Vagina (tissue), 2 donors: ENCODE results near the gene CYP27C1. TPM values are rescaled to one million over a fixed set of nuclear protein-coding genes. Genes with fewer than 3 reads are reported as not detected.

Experiments used
- DNase-seq, 2 donors: peaks; one replicate each; pipeline ENCODE4 v3.0.0-alpha.2; 2017; ENCODE audit errors: extremely low spot score in 2 of 2
- H3K27ac ChIP-seq: fragments of 200-600 bp; sonication (generic); one replicate; pipeline ENCODE4 v1.5.1; 2019
- H3K27me3 ChIP-seq: fragments of 200-600 bp; sonication (generic); one replicate; pipeline ENCODE4 v1.5.1; 2019
- H3K36me3 ChIP-seq, 2 donors: fragments of 200-600 bp; sonication (generic); one replicate each; pipeline ENCODE4 v1.5.1; 2017 to 2019
- H3K4me1 ChIP-seq: fragments of 200-600 bp; sonication (generic); one replicate; pipeline ENCODE4 v1.5.1; 2019
- H3K4me3 ChIP-seq, 2 donors: fragments of 200-600 bp; sonication (generic); 1 replicate in 1 of 2; 2 replicates in 1 of 2; pipeline ENCODE4 v1.5.1; 2016 to 2019
- H3K9me3 ChIP-seq: fragments of 200-600 bp; sonication (generic); one replicate; pipeline ENCODE4 v1.5.1; 2019
- CTCF ChIP-seq, 3 experiments: fragments of 450-650 bp in 2 of 3; fragments of 200-600 bp in 1 of 3; sonication (generic) in 1 of 3; IDR thresholded peaks; one replicate each; pipeline ENCODE4 v1.5.1; 2017 to 2019; ENCODE audit warnings: antibody characterized with exemption in 3 of 3, mild to moderate bottlenecking in 2 of 3, moderate library complexity in 2 of 3
- POLR2A ChIP-seq, 2 donors: fragments of 450-650 bp; IDR thresholded peaks; one replicate each; pipeline ENCODE4 v1.6.1; 2017; ENCODE audit warnings: antibody characterized with exemption in 2 of 2, mild to moderate bottlenecking in 2 of 2, moderate library complexity in 2 of 2
- POLR2AphosphoS5 ChIP-seq, 2 donors: sonication (generic); formaldehyde crosslinking; IDR thresholded peaks; one replicate each; pipeline ENCODE4 v1.9.0; 2017; ENCODE audit warnings: antibody characterized with exemption in 2 of 2, mild to moderate bottlenecking in 2 of 2, low read depth in 1 of 2; ENCODE audit not compliant: insufficient read depth in 1 of 2
- intact Hi-C: fragments of 100-400 bp; cut with DNase I; formaldehyde crosslinking; loops from one replicate; pipeline ENCODE4 v1.15.1; 2023
- total RNA-seq: library from RNA; depleted of rRNA; stranded (reverse); fragments of >200 nt; gene quantifications from one replicate; pipeline ENCODE4 v1.2.3, GENCODE V29; 2016

Gene CYP27C1
- total RNA-seq, 1 donor from 2014 or later, result 3.2 TPM

- no peak for DNase-seq
- Histone ChIP-seq H3K36me3 (no peaks in the 10 kb centered on the region), H3K27ac (peak overlapping the region; percentile 93), H3K4me3 (no peak overlapping the region), H3K9me3 (no peaks in the 10 kb centered on the region), H3K27me3 (no peaks in the 10 kb centered on the region), H3K4me1 (peaks cover 51% of the 10 kb centered on the region)
- TF ChIP-seq POLR2A (IDR thresholded peaks at IDR 0.05), result no peak
- TF ChIP-seq POLR2AphosphoS5 (IDR thresholded peaks at IDR 0.05; ENCODE audit: insufficient read depth in 1 of 2, low read depth in 1 of 2), result no peak
- TF ChIP-seq CTCF (IDR thresholded peaks at IDR 0.05), result no peak
- intact Hi-C loops, result loop anchor here (10.0 kb wide), 1 partner anchor 110 kb away; no protein-coding TSS in a partner anchor
Measured at GRCh38 chr2:127174640-127175039, 45.5 kb downstream of the CYP27C1 start.

- Histone ChIP-seq H3K4me1 (peaks cover 51% of the 10 kb centered on the region), H3K27ac (peak overlapping the region; percentile 93), H3K9me3 (no peaks in the 10 kb centered on the region), H3K36me3 (no peaks in the 10 kb centered on the region), H3K27me3 (no peaks in the 10 kb centered on the region), H3K4me3 (no peak overlapping the region)
- peak in 1 of 2 donors; percentile 81 for DNase-seq
- intact Hi-C loops, result loop anchor here (10.0 kb wide), 1 partner anchor 109 kb away; no protein-coding TSS in a partner anchor
- TF ChIP-seq CTCF (IDR thresholded peaks at IDR 0.05) (peak in 1 of 3 experiments; percentile 40), POLR2A (IDR thresholded peaks at IDR 0.05) (no peak), POLR2AphosphoS5 (IDR thresholded peaks at IDR 0.05; ENCODE audit: insufficient read depth in 1 of 2, low read depth in 1 of 2) (no peak)
Measured at GRCh38 chr2:127174136-127174535, 46.0 kb downstream of the CYP27C1 start.

GRCh38 chr2:127173057-127173456, 47.0 kb downstream of the CYP27C1 start:
- no peaks in the 10 kb centered on the region for H3K27me3 ChIP-seq
- peaks cover 51% of the 10 kb centered on the region for H3K4me1 ChIP-seq
- intact Hi-C loops, result loop anchor here (10.0 kb wide), 1 partner anchor 108 kb away; no protein-coding TSS in a partner anchor
- DNase-seq, result peak in 1 of 2 donors; percentile 89
- no peaks in the 10 kb centered on the region for H3K9me3 ChIP-seq
- H3K36me3 ChIP-seq, result no peaks in the 10 kb centered on the region
- TF ChIP-seq POLR2AphosphoS5 (IDR thresholded peaks at IDR 0.05; ENCODE audit: insufficient read depth in 1 of 2, low read depth in 1 of 2) (peak in 1 of 2 donors; percentile 77), CTCF (IDR thresholded peaks at IDR 0.05) (no peak)
- H3K4me3 ChIP-seq, result no peak overlapping the region
- H3K27ac ChIP-seq, result peak overlapping the region; percentile 93

GRCh38 chr2:127172306-127172705, 47.8 kb downstream of the CYP27C1 start:
- Histone ChIP-seq H3K9me3 (no peaks in the 10 kb centered on the region), H3K27me3 (no peaks in the 10 kb centered on the region), H3K27ac (peak overlapping the region; percentile 93), H3K4me1 (peaks cover 46% of the 10 kb centered on the region), H3K36me3 (no peaks in the 10 kb centered on the region), H3K4me3 (no peak overlapping the region)
- peak in 1 of 2 donors; percentile 60 for DNase-seq
- TF ChIP-seq POLR2AphosphoS5 (IDR thresholded peaks at IDR 0.05; ENCODE audit: insufficient read depth in 1 of 2, low read depth in 1 of 2) (no peak), POLR2A (IDR thresholded peaks at IDR 0.05) (no peak), CTCF (IDR thresholded peaks at IDR 0.05) (no peak)
- intact Hi-C loops, result loop anchor here (10.0 kb wide), 1 partner anchor 108 kb away; no protein-coding TSS in a partner anchor

DNA sequence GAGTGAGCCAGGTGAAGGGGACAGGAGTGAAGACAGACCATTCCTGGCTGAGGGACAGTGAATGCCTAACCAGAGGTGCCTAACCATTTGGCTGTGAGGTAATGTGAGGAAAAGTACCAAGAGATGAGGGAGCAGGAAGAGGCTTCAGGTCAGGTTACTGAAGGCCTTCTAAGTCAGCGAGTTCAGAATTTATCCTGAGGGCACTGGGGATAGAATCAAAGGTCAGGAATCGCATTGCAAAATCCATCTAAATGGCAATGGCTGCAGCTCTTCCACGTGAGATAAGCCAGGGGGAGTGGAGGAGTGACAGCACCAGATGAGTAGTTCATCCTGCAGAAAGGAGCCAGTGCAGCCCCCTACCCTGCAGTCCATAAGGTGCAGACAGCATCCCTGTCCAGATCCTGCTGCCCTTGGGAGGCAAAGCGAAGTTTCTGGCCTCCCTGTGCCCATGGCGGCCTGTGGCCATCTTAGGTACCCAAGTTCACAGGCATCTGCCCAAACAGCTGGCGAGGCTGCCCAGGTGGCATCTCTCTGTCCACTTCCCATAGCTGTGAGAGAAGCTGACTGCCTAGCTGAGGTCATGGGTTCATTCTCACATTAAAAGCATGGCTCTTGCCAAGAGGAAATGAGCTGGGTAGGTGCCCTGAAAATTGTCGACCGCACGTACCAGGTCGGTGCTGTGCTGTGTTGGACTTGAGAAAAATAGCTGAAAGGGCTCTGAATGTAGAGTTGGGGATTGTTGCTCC, 49.5 kb downstream of the CYP27C1 start:
- no peaks in the 10 kb centered on the region for H3K27me3 ChIP-seq
- no peak overlapping the region for H3K4me3 ChIP-seq
- DNase-seq, result peak in 1 of 2 donors; percentile 75
- TF ChIP-seq POLR2AphosphoS5 (IDR thresholded peaks at IDR 0.05; ENCODE audit: insufficient read depth in 1 of 2, low read depth in 1 of 2), result no peak
- TF ChIP-seq POLR2A (IDR thresholded peaks at IDR 0.05), result no peak
- TF ChIP-seq CTCF (IDR thresholded peaks at IDR 0.05), result no peak
- H3K4me1 ChIP-seq, result peaks cover 31% of the 10 kb centered on the region
- no peak overlapping the region for H3K27ac ChIP-seq
- H3K36me3 ChIP-seq, result no peaks in the 10 kb centered on the region
- intact Hi-C loops, result loop anchor here (10.0 kb wide), 1 partner anchor 106 kb away; no protein-coding TSS in a partner anchor
- no peaks in the 10 kb centered on the region for H3K9me3 ChIP-seq
